Stimulated activated naive CD8-positive, alpha-beta T cell treated with anti-CD3 and anti-CD28 coated beads, Interleukin-15, Interleukin-2, amounts not matched to agents 100 U/mL and 50 U/mL, for 24 hours (primary cell): ENCODE data around the gene REC114.
"Not testable (repeated sequence)": the region's sequence is repeated elsewhere in the genome, so short reads cannot be mapped to it uniquely, and the experiment has no call there.

ENCODE experiments used
- ATAC-seq: fragments of 150-1000 bp; cut with Tn5 transposase; one replicate; pipeline ENCODE4 v1.10.0; 2021
- DNase-seq: peaks from one replicate; pipeline ENCODE4 v3.0.0; 2021

Gene REC114

GRCh38 chr15:73577593-73577992 lies 134.6 kb downstream of the REC114 start:
- not testable (repeated sequence) for ATAC-seq

GRCh38 chr15:73578026-73578425 lies 135.1 kb downstream of the REC114 start:
- DNase-seq (no peak), ATAC-seq (no peak)

More at GRCh38 chr15:73577593-73577992, 134.6 kb downstream of the REC114 start:
- DNase-seq: not testable (repeated sequence)

GRCh38 chr15:73582851-73583379 lies 140.0 kb downstream of the REC114 start:
- no peak for DNase-seq
- no peak for ATAC-seq

- DNase-seq (no peak), ATAC-seq (no peak)
Observed at GRCh38 chr15:73583544-73583943, 140.6 kb downstream of the REC114 start.

- ATAC-seq (no peak), DNase-seq (no peak)
Observed at GRCh38 chr15:73584699-73585420, 141.9 kb downstream of the REC114 start.

- ATAC-seq: no peak
Observed at GRCh38 chr15:73585871-73586654, 143.1 kb downstream of the REC114 start.

GRCh38 chr15:73589766-73590165 lies 146.8 kb downstream of the REC114 start:
- DNase-seq (no peak), ATAC-seq (no peak)

More at GRCh38 chr15:73585871-73586654, 143.1 kb downstream of the REC114 start:
- DNase-seq: no peak

GRCh38 chr15:73590263-73590662 lies 147.3 kb downstream of the REC114 start:
- no peak for ATAC-seq

GRCh38 chr15:73593304-73594074 lies 150.5 kb downstream of the REC114 start:
- no peak for ATAC-seq
- DNase-seq: no peak

More at GRCh38 chr15:73590263-73590662, 147.3 kb downstream of the REC114 start:
- no peak for DNase-seq

- DNase-seq (no peak), ATAC-seq (no peak)
Observed at GRCh38 chr15:73594109-73594508, 151.1 kb downstream of the REC114 start.

- DNase-seq (no peak), ATAC-seq (no peak)
Observed at GRCh38 chr15:73596174-73596573, 153.2 kb downstream of the REC114 start.

- DNase-seq: no peak
- ATAC-seq: no peak
Observed at GRCh38 chr15:73597036-73597638, 154.2 kb downstream of the REC114 start.

GRCh38 chr15:73598530-73599160 lies 155.7 kb downstream of the REC114 start:
- DNase-seq: no peak
- ATAC-seq: no peak

GRCh38 chr15:73599934-73600333 lies 157.0 kb downstream of the REC114 start:
- ATAC-seq (no peak), DNase-seq (no peak)

GRCh38 chr15:73600413-73601335 lies 157.7 kb downstream of the REC114 start:
- DNase-seq: no peak
- no peak for ATAC-seq

GRCh38 chr15:73601451-73602445 lies 158.8 kb downstream of the REC114 start:
- DNase-seq (no peak), ATAC-seq (no peak)

GRCh38 chr15:73602446-73602843 lies 159.5 kb downstream of the REC114 start:
- DNase-seq: no peak
- no peak for ATAC-seq

GRCh38 chr15:73602992-73603391 lies 160.0 kb downstream of the REC114 start:
- ATAC-seq: no peak
- no peak for DNase-seq

- ATAC-seq (no peak), DNase-seq (no peak)
Observed at GRCh38 chr15:73604477-73604876, 161.5 kb downstream of the REC114 start.
